Fibroblast of villous mesenchyme (primary cell): ENCODE results near the gene GALNT3. TPM values are rescaled to one million over a fixed set of nuclear protein-coding genes. Genes with fewer than 3 reads are reported as not detected.
A peak's percentile ranks its signal among the peaks of the same experiment; 100 is the strongest.

ENCODE experiments used
- DNase-seq: peaks from one replicate; pipeline ENCODE4 v3.0.0-alpha.2; 2010; ENCODE audit warnings: low read depth
- H3K4me3 ChIP-seq: 2 replicates; pipeline ENCODE4 v1.5.1; 2011; ENCODE audit warnings: low read depth, mild to moderate bottlenecking, low read length
- CTCF ChIP-seq: IDR thresholded peaks from 2 replicates; pipeline ENCODE4 v1.5.1; 2012; ENCODE audit warnings: low read depth, mild to moderate bottlenecking, low read length; ENCODE audit not compliant: insufficient read depth
- total RNA-seq: library from RNA; depleted of rRNA; stranded (reverse); fragments of >200 nt; gene quantifications from 2 replicates; pipeline ENCODE4 v1.2.3, GENCODE V29; 2012

GALNT3 gene
- total RNA-seq, 1 donor, result 4.3 TPM

- no peak overlapping the region for H3K4me3 ChIP-seq
- TF ChIP-seq CTCF, result no peak
- no peak for DNase-seq
Measured at GRCh38 chr2:165718610-165719210, 75.3 kb downstream of the GALNT3 start.

DNA sequence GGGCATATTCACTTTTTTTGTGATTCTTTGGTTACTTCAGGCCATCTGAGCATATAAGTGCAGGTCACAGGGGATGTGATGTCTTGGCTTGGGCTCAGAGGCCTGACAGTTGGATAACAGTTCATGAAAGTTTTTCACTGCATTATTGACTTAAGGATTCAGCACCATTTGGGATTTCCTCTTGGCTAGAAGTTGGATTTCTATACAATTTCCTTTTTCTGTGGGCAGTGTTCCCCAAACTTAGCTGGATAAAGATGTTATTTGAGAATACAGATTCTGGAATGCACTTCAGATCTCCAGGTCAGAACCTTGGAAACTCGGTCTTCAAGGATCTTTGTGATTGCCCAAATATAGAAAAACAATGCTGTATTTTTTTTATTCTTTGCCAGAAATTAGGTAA is 78.0 kb downstream of the GALNT3 start:
- no peak for TF ChIP-seq CTCF
- H3K4me3 ChIP-seq, result no peak overlapping the region
- no peak for DNase-seq

DNA sequence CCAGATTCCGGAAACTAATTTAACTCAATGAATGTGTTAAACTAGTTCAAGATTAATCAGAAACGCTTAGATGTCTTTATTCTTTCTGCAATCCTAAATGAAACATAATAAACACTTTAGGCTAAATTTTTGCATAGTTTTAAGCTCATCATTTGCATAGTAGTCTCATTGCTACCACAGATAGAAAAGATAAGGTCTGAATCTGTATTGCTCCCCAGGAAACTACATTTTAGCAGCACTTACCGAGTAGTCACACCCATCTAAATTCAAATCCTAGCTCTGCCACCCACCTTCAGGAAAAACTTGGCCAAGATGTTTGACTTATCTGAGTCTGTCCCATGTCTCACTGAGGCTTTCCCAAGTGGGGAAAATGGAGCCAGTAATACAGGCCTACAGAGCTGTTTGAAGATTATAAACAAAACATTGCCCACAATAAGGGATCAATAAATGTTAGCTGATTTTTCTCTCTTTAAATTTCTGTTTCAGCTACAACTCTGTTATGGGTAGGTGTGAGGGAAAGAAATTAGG is 87.0 kb downstream of the GALNT3 start:
- TF ChIP-seq CTCF, result no peak
- H3K4me3 ChIP-seq, result no peak overlapping the region
- no peak for DNase-seq

GRCh38 chr2:165701147-165701546 is 92.9 kb downstream of the GALNT3 start:
- no peak overlapping the region for H3K4me3 ChIP-seq
- DNase-seq, result no peak
- TF ChIP-seq CTCF, result no peak

DNA sequence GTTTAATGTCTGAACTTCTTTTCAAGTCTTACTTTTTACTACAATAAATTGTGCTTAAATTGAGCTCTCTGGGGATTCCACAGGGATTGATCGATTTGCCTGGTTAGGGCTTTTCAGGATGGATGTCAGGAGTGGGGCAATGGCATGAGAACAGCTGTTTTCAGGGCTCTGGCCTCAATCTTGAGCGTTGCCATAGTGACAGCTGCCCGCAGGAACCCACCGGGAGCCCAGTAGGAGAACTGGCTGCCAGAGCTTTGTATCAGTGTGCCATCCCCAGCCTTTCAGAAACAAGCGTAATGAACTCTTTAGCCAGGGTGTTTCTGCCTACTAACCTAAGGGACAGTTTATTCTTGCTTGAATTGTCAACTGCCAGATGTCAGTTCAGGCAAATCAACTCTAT is 93.5 kb downstream of the GALNT3 start:
- no peak overlapping the region for H3K4me3 ChIP-seq
- TF ChIP-seq CTCF, result no peak
- no peak for DNase-seq

- H3K4me3 ChIP-seq, result no peak overlapping the region
- no peak for DNase-seq
- TF ChIP-seq CTCF, result no peak
Measured at GRCh38 chr2:165699946-165700345, 94.1 kb downstream of the GALNT3 start.

GRCh38 chr2:165698444-165698884 is 95.6 kb downstream of the GALNT3 start:
- peak; percentile 49 for TF ChIP-seq CTCF
- peak; percentile 51 for DNase-seq
- H3K4me3 ChIP-seq, result no peak overlapping the region
